ENCODE results near the gene STKLD1.

STKLD1 gene

GRCh38 chr9:133340256-133340655 lies 35.9 kb upstream of the STKLD1 start:
- DNase-seq (ENCODE audit: low read depth, low spot score): no peak
- Histone ChIP-seq H3K27me3 (ENCODE audit: insufficient read depth, insufficient read length) (no peaks in the 10 kb centered on the region), H3K4me1 (ENCODE audit: insufficient read depth, insufficient read length) (peaks cover 14% of the 10 kb centered on the region), H3K36me3 (ENCODE audit: insufficient read depth, insufficient read length, low read length) (peaks cover 76% of the 10 kb centered on the region), H3K9ac (ENCODE audit: insufficient read length, low read depth) (no peak overlapping the region), H3K9me3 (ENCODE audit: insufficient read depth, low read length) (no peaks in the 10 kb centered on the region), H3K4me3 (ENCODE audit: insufficient read length, low read depth) (no peak overlapping the region)
- no peak for TF ChIP-seq SUZ12 (IDR thresholded peaks at IDR 0.05; ENCODE audit: extremely low read depth, insufficient read depth, insufficient read length)
- TF ChIP-seq ZNF274 (IDR thresholded peaks at IDR 0.05; ENCODE audit: low read depth, low read length): no peak
- no peak for TF ChIP-seq YY1 (IDR thresholded peaks at IDR 0.05; ENCODE audit: insufficient read depth, insufficient read length)

DNA sequence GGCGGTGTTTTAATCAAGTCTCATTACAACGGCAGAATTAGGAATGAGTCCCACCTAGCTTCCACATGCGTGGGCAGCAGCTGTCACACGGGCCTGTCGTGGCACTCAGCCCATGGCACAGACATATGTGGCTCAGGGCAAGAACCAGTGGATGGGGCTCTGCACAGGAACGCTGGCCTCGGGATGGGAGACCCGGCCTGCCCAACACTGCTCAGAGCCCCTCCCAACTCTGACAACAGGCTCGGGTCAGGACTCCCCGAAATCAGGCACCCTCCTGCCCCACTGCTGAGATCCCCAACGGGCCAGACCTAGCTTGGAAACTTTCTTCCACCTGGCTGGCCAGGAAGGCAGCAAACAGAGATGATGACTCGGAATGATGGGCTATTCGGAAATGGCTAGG lies 35.2 kb upstream of the STKLD1 start:
- Histone ChIP-seq H3K4me1 (ENCODE audit: insufficient read depth, insufficient read length) (peaks cover 16% of the 10 kb centered on the region), H3K9ac (ENCODE audit: insufficient read length, low read depth) (no peak overlapping the region), H3K9me3 (ENCODE audit: insufficient read depth, low read length) (no peaks in the 10 kb centered on the region), H3K36me3 (ENCODE audit: insufficient read depth, insufficient read length, low read length) (peaks cover 83% of the 10 kb centered on the region), H3K4me3 (ENCODE audit: insufficient read length, low read depth) (no peak overlapping the region), H3K27me3 (ENCODE audit: insufficient read depth, insufficient read length) (no peaks in the 10 kb centered on the region)
- no peak for TF ChIP-seq ZNF274 (IDR thresholded peaks at IDR 0.05; ENCODE audit: low read depth, low read length)
- TF ChIP-seq YY1 (IDR thresholded peaks at IDR 0.05; ENCODE audit: insufficient read depth, insufficient read length): no peak
- TF ChIP-seq SUZ12 (IDR thresholded peaks at IDR 0.05; ENCODE audit: extremely low read depth, insufficient read depth, insufficient read length): no peak
- no peak for DNase-seq (ENCODE audit: low read depth, low spot score)

DNA sequence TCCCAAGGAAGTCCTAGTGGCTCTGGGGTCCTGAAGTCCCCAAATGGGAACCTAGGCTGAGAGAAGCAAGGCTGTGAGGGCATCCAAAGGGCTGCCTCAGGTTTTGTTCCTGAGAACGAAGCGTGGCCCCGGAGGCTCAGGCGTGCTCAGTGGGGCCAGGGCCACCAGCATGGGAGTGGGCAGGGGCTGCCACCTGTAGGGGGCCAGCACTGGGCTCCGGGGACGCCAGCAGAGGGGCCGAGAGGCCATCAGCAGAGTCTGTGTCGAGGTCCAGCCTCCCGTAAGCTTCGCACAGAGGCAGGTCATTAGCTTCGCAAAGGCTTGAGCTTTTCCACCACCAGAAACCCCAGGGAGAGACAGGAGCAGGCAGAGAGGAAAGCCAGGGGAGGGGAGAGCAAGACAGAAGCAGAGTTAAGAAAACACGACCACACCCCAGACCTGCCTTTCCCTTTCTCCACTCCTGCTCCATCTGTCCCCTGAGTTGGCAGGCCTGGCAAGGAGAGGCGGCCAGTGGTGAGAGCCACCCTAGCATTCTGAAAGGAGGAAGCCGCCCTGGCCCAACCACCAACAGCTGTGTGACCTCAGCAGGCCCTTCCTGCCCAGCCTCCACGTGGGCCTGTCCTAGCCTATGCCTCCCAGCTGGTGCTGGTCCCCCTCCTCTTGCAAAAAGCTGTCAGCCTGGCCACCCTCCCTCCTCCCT lies 34.6 kb upstream of the STKLD1 start:
- Histone ChIP-seq H3K4me1 (ENCODE audit: insufficient read depth, insufficient read length) (peaks cover 22% of the 10 kb centered on the region), H3K27me3 (ENCODE audit: insufficient read depth, insufficient read length) (no peaks in the 10 kb centered on the region), H3K9me3 (ENCODE audit: insufficient read depth, low read length) (no peaks in the 10 kb centered on the region), H3K9ac (ENCODE audit: insufficient read length, low read depth) (peak overlapping the region; percentile 36), H3K4me3 (ENCODE audit: insufficient read length, low read depth) (no peak overlapping the region), H3K36me3 (ENCODE audit: insufficient read depth, insufficient read length, low read length) (peaks cover 86% of the 10 kb centered on the region)
- DNase-seq (ENCODE audit: low read depth, low spot score): no peak
- no peak for TF ChIP-seq ZNF274 (IDR thresholded peaks at IDR 0.05; ENCODE audit: low read depth, low read length)
- no peak for TF ChIP-seq SUZ12 (IDR thresholded peaks at IDR 0.05; ENCODE audit: extremely low read depth, insufficient read depth, insufficient read length)
- TF ChIP-seq YY1 (IDR thresholded peaks at IDR 0.05; ENCODE audit: insufficient read depth, insufficient read length): no peak

DNA sequence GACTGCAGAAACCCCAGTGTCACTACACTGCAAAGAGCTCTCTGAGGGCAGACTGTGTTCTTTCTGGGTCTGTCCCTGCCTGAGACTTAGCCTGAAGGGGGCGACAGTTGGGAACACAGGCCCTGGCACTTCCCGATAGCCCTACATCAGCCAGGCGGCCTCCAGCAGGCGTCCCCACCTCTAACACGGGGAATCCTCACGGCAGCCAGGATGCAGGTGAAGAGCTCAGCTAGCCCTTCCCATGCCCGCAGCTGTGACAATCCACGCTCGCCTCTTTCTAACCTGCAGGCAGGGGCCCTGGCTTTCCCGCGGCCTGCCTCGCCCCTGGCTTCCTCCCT lies 34.1 kb upstream of the STKLD1 start:
- peaks cover 24% of the 10 kb centered on the region for H3K4me1 ChIP-seq (ENCODE audit: insufficient read depth, insufficient read length)
- TF ChIP-seq SUZ12 (IDR thresholded peaks at IDR 0.05; ENCODE audit: extremely low read depth, insufficient read depth, insufficient read length) (no peak), ZNF274 (IDR thresholded peaks at IDR 0.05; ENCODE audit: low read depth, low read length) (no peak), YY1 (IDR thresholded peaks at IDR 0.05; ENCODE audit: insufficient read depth, insufficient read length) (no peak)
- H3K27me3 ChIP-seq (ENCODE audit: insufficient read depth, insufficient read length): no peaks in the 10 kb centered on the region
- no peak overlapping the region for H3K4me3 ChIP-seq (ENCODE audit: insufficient read length, low read depth)
- no peaks in the 10 kb centered on the region for H3K9me3 ChIP-seq (ENCODE audit: insufficient read depth, low read length)
- no peak for DNase-seq (ENCODE audit: low read depth, low spot score)
- H3K9ac ChIP-seq (ENCODE audit: insufficient read length, low read depth): peak overlapping the region; percentile 36
- H3K36me3 ChIP-seq (ENCODE audit: insufficient read depth, insufficient read length, low read length): peaks cover 88% of the 10 kb centered on the region

- TF ChIP-seq YY1 (IDR thresholded peaks at IDR 0.05; ENCODE audit: insufficient read depth, insufficient read length) (no peak), SUZ12 (IDR thresholded peaks at IDR 0.05; ENCODE audit: extremely low read depth, insufficient read depth, insufficient read length) (no peak), ZNF274 (IDR thresholded peaks at IDR 0.05; ENCODE audit: low read depth, low read length) (no peak)
- Histone ChIP-seq H3K9me3 (ENCODE audit: insufficient read depth, low read length) (no peaks in the 10 kb centered on the region), H3K4me3 (ENCODE audit: insufficient read length, low read depth) (no peak overlapping the region), H3K36me3 (ENCODE audit: insufficient read depth, insufficient read length, low read length) (peaks cover 88% of the 10 kb centered on the region), H3K27me3 (ENCODE audit: insufficient read depth, insufficient read length) (no peaks in the 10 kb centered on the region), H3K9ac (ENCODE audit: insufficient read length, low read depth) (peak overlapping the region; percentile 50), H3K4me1 (ENCODE audit: insufficient read depth, insufficient read length) (peaks cover 24% of the 10 kb centered on the region)
- DNase-seq (ENCODE audit: low read depth, low spot score): no peak
Observed at GRCh38 chr9:133342570-133342969, 33.6 kb upstream of the STKLD1 start.

DNA sequence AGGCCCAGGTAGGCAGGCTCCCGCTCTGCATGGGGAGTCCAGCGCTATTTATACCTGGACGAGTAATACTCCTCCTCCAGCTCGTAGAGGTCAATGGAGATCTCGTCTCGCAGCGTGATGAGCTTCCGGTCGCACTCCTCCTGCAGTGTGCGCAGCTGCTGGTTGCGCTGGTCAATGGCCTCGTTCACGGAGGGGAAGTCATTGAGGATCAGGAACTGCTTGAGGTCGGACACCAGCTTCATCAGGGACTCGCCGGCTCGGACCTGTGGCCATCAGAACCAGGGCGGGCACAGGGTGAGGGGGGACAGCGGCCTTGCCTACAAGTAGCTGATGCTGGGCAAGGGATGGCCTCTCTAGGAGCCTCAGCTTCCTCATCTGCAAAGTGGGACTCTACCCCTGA lies 32.1 kb upstream of the STKLD1 start:
- Histone ChIP-seq H3K4me1 (ENCODE audit: insufficient read depth, insufficient read length) (peaks cover 24% of the 10 kb centered on the region), H3K9ac (ENCODE audit: insufficient read length, low read depth) (no peak overlapping the region), H3K27me3 (ENCODE audit: insufficient read depth, insufficient read length) (no peaks in the 10 kb centered on the region), H3K4me3 (ENCODE audit: insufficient read length, low read depth) (no peak overlapping the region), H3K36me3 (ENCODE audit: insufficient read depth, insufficient read length, low read length) (peaks cover 86% of the 10 kb centered on the region), H3K9me3 (ENCODE audit: insufficient read depth, low read length) (no peaks in the 10 kb centered on the region)
- no peak for DNase-seq (ENCODE audit: low read depth, low spot score)
- no peak for TF ChIP-seq ZNF274 (IDR thresholded peaks at IDR 0.05; ENCODE audit: low read depth, low read length)
- TF ChIP-seq SUZ12 (IDR thresholded peaks at IDR 0.05; ENCODE audit: extremely low read depth, insufficient read depth, insufficient read length): no peak
- TF ChIP-seq YY1 (IDR thresholded peaks at IDR 0.05; ENCODE audit: insufficient read depth, insufficient read length): no peak

DNA sequence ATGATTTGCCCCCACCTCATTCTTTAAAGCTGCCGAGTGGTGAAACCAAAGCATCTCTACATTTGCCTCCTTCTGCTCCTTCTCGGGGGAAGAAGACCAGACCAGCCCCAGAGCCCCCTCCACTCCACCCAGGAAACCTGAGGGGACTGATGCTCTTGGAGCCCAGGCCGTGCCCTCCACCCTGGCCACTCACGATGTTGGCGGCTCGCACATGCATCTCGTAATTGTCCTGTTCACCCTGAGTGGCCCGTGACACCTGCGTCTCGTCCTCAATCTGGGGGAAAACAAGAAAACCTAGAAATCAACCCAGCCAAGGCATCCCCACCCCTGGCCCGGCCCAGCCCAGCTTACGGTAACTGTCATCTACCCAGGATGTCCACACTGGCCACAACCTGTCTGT lies 31.2 kb upstream of the STKLD1 start:
- no peak overlapping the region for H3K9ac ChIP-seq (ENCODE audit: insufficient read length, low read depth)

More for the DNA sequence above, 31.2 kb upstream of the STKLD1 start:
- H3K9me3 ChIP-seq (ENCODE audit: insufficient read depth, low read length): no peaks in the 10 kb centered on the region
- peaks cover 86% of the 10 kb centered on the region for H3K36me3 ChIP-seq (ENCODE audit: insufficient read depth, insufficient read length, low read length)
- H3K4me3 ChIP-seq (ENCODE audit: insufficient read length, low read depth): no peak overlapping the region
- H3K4me1 ChIP-seq (ENCODE audit: insufficient read depth, insufficient read length): peaks cover 25% of the 10 kb centered on the region
- H3K27me3 ChIP-seq (ENCODE audit: insufficient read depth, insufficient read length): no peaks in the 10 kb centered on the region
- no peak for DNase-seq (ENCODE audit: low read depth, low spot score)
- no peak for TF ChIP-seq ZNF274 (IDR thresholded peaks at IDR 0.05; ENCODE audit: low read depth, low read length)
- TF ChIP-seq SUZ12 (IDR thresholded peaks at IDR 0.05; ENCODE audit: extremely low read depth, insufficient read depth, insufficient read length): no peak
- no peak for TF ChIP-seq YY1 (IDR thresholded peaks at IDR 0.05; ENCODE audit: insufficient read depth, insufficient read length)
